HG03354 (cell line): ENCODE measurements around the gene OGT.
"Not testable (repeated sequence)": the region's sequence is repeated elsewhere in the genome, so short reads cannot be mapped to it uniquely, and the experiment has no call there.

ENCODE experiments used
- ATAC-seq: cut with Tn5 transposase; IDR thresholded peaks from one replicate; pipeline ENCODE4 v1.9.1; 2021; ENCODE audit warnings: mild to moderate bottlenecking; ENCODE audit not compliant: unreplicated experiment, poor library complexity, severe bottlenecking

Gene OGT

DNA sequence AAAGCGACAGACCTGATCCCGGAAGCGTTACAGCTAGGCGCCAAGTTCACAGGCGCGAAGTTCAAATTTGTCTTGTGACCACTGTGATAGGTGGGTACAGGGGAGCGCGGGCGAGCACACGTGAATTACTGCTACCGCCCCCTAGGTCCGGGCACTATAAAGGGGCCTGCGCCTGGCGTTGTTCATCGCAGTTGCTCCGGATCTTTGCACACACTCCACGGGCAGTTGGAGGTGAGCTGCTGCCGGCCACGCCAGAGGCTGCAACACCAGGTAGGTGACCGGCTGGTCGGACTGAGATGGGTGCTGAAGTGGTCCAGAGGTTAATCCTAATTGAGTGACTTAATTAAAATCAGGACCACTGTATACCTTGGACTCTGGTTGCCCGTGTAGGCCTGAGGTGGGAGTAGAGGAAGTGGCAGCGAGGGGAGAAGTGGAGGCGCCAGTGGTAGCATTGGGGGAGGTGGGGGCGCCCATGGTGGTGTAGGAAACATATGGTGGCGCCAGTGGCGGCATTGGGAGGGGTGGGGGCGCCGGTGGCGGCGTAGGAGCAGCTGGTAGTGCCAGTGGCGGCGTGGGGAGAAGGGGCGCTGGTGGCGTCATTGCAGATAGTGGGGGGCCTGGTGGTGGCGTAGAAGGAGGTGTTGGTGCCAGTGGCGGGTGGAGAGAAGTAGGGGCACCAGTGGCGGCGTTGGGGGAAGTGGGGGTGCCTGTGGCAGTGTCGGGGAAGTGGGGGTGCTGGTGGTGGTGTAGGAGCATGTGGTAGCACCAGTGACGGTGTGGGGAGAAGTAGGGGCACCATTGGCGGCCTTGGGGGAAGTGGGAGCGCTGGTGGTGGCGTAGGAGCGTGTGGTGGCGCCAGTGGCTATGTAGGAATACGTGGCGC lies 45.6 kb downstream of the OGT start, which contains the start of gene GCNA:
TSS of gene GCNA (plus strand) at position 185 of the 883 bp plus-strand sequence. CDS start 2,385 bp downstream, outside the sequence.
- ATAC-seq = no peak

DNA sequence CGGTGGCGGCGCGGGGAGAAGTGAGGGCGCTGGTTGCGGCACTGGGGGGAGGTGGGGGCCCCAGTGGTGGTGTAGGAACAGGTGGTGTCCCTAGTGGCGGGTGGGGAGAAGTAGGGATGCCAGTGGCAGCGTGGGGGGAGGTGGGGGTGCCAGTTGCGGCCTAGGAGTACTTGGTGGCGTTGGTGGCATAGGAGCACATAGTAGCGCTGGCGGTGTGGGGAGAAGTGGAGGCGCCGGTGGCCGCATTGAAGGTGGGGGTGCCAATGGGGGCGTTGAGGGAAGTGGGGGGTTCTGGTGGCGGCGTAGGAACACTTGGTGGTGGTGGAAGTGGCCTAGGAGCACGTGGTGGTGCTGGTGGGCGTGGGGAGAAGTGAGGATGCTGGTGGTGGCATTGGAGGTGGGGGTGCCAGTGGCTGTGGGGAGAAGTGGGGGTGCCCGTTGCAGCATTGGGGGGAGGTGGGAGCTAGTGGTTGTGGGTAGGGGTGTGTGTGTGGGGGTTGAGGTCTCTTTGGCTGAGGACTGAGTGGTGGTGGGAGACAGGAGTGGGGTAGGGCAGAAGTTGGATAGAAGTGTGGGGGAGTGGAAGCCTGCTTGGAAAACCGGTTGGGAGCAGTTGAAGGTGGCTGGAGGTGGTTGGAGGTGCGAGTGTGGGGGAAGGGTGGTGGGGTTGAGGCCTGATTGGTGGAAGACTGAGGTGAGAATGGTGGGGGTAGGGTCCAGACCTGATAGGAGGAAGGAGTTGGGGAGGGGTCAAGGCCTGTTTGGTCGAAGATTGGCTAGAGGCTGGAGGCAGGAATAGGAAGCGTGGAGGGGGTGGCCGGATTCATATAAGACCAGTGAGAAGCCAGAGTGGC lies 46.5 kb downstream of the OGT start:
- ATAC-seq = no peak

DNA sequence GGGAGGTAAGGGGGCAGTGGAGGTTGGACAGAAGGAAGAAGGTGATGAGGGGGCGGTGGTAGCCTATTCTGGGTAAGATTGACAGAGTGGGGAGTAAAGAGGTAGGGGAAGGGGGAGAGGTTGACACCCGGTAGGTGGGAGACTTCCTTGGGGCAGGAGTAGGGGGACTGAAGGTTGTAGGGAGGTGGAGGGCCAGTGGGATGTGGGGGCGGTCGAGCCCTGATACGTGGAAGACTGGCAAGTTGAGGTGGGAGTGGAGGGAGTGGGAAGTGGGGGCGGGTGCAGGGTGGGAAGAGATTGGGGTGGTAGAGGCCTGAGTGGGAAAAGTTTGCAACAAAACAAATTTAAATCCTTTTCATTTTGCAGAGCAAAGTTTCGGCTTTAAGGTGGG lies 47.1 kb downstream of the OGT start:
- ATAC-seq = no peak

DNA sequence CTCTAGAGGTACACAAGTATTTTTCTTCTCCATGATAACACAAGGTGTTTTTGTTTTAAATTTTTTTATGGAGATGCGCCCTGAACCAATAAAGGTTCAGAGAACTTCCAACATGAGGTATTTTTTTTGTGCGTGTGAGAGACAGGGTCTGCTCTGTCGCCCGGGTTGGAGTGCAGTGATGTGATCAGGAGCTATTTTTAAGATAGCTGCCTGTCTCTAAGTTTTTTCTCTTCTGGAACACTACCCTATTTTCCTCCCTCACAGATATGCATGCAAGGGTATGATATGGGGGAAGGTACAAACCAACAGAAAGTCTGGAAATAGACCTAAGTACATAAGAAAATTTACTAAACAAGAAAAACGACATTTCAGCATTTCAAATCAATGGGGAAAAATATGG lies 48.3 kb downstream of the OGT start:
- no peak for ATAC-seq

DNA sequence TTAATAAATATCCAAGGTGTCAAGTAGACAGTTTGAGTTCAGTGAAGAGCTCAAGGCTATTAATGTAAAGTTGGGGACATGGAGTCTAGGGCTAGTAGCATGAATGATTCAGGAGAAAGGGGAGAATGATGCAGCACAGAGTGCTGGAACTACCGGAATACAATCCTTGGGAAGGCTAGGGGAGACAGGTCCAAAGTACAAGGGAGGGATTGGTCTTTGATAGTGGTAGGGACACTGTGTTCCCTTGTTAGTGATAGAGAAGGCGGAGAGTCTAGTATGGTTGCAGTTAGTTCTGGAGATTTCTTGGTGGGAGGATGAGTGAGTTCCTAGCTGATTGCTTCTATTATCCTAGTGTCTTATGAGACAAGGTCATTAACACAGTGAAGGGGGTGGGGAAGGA lies 54.0 kb downstream of the OGT start:
- ATAC-seq = no peak

DNA sequence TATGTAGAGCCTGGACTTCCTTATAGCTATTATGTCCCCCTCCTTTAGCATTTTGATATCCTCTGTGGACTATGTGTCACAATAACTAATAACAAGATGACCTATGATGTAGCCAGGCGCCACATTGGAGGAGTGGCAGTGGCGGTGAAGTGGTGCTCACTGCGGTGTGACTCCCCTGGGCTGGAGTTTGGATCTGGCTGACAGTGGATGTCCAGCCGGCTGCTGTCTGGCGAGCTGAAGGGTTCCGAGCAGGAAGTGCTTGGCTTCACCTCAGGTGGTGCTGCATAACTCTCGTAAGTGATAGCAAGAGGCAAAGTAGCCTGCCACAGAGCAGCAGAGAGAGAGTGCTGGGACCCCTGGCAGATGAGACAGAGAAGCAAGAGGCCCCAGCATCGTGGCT lies 60.3 kb downstream of the OGT start:
- ATAC-seq = not testable (repeated sequence)

DNA sequence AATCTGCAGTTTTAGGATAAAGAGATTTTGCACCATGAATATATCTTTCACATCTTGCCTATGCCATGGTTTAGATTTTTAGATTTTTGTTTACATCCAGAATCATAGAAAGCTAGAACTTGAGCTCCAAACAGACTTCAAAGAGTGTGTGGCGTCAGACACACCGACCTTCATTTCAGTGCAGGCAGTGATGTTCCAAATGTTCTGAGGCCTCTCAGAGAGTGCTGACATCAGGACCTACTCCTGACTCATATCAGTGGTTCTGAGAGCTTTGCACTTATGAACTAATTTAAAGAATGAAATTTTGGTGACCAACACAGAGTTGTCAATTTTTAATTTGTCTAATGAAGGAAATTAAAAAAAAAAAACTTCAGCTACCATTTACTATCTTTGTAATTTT lies 67.1 kb downstream of the OGT start:
- ATAC-seq = no peak

DNA sequence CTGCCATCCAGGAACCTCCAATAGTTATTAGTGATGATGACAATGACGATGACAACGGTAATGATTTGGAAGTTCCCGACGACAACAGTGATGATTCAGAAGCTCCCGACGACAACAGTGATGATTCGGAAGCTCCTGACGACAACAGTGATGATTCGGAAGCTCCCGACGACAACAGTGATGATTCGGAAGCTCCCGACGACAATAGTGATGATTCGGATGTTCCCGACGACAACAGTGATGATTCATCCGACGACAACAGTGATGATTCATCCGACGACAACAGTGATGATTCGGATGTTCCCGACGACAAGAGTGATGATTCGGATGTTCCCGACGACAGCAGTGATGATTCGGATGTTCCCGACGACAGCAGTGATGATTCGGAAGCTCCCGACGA lies 70.7 kb downstream of the OGT start:
- ATAC-seq = no peak

DNA sequence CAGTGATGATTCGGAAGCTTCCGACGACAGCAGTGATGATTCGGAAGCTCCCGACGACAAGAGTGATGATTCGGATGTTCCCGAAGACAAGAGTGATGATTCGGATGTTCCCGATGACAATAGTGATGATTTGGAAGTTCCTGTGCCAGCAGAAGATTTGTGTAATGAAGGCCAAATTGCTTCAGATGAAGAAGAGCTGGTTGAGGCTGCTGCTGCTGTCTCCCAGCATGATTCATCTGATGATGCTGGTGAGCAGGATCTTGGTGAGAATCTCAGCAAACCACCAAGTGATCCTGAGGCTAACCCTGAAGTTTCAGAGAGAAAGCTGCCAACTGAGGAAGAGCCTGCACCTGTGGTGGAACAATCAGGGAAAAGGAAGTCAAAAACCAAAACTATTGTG lies 71.2 kb downstream of the OGT start:
- no peak for ATAC-seq

DNA sequence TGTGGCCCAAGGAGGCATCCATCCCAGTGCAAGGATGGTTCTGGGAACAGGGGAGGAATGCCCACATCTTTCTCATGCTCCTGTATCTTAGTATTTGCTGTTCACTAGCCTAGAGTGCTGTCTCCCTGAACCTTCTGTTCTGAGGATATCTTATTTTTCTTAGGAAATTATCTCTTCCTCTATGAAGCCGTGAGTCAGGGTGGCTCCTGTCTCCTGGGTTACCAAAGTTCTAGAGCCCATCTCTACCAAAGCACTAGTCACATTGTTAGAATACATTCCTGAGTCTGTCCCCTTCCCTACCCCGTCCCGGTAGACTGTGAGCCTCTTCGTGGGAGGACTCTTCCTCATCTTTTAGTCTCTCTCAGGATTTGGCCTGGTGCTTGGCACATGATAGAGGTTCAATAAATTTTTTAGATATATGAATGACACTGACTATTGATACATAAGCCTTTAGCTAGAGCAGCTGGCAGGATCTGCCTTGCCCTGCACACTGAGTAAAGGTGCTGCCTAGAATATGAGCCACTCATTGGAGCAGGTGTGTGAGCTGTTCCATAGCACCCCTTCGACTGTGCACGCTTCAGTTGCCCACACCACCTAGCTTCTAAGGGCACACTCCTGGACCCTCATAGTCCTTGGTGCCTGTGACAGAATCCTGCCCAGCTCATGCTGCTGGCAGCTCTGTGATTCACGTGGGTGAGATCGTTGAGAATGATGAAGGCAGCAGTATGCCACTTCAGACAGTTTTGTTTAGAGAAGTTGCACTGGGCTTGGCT lies 72.1 kb downstream of the OGT start:
- no peak for ATAC-seq

DNA sequence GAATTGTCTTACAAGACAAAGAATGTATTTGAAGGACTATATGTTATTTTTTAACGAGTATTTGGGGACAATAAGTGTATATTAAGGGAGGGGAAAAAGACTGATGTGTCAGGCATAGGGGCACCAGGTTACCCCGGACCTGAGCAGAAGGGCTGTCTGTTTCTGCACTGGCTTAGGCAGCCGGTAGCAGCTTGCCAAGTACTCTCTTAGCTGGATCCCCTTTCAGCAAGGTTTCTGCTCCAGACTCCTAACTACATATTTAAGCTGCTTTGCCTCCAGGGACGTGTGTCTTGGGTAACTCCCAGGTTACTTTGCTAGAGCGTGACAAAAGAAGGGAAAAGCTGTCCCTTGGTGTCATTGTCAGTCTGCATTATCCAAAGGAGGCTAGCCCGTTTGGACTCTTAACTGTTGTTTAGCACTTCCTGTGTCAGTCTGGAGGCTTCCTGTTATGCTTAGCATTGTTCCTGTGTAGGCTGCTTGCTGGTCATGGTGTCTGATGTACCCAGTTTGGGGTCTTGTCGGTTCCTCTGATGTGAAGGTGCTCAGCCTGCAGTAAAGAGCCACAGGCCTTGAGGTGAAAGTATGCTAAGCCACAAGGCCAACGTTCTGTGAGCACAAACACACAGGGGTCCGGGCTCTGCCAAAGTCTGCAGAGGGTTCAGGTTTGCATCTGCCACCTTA lies 73.8 kb downstream of the OGT start:
- ATAC-seq = no peak

DNA sequence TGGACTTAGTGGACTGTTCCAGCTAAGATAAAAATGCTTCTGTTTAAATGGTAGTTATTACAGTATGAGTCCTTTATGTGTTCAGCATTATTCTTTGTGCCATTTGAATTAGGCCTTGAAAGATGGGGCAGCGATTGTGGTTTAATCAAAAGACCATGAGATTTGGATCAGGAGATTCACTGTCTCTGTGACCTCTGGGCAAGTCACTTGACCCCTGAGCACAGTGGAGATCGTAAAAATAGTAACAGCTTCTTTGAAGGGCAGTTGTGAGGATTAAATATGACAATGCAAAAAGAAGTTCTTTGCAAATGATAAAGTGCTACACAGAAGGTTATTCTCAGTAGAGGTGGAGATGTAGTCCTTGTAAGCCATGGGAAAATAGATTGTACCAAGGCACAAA lies 74.6 kb downstream of the OGT start:
- ATAC-seq = no peak

DNA sequence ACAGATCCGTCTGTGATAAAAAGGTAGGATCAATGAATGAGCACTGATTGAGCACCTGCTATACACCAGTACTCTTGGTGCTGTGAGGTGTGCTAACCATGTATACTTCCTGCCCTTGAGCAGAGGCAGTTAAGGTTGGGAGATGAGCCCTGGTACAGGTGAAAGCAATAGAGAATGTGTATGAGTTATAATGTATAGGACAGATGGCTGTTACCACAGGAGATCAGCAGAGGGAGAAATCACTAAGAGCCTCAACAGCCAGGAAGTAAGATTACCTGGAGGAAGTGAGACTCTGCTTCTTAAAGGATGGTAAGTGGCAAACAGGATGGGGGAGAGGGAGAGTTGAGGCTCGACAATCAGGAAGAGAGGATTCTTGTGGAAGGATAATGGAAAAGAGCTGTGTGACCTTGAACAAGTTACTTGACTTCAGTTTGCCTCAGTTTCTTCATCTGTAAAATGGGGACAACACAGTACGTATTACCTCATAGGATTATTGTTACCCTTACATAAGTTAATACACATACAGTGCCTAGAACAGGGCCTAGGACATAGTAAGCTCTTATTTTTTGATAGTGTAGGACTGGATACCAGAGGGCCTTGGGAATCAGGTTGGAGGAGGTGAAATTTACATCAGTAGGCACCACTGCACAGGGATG lies 76.3 kb downstream of the OGT start:
- no peak for ATAC-seq

DNA sequence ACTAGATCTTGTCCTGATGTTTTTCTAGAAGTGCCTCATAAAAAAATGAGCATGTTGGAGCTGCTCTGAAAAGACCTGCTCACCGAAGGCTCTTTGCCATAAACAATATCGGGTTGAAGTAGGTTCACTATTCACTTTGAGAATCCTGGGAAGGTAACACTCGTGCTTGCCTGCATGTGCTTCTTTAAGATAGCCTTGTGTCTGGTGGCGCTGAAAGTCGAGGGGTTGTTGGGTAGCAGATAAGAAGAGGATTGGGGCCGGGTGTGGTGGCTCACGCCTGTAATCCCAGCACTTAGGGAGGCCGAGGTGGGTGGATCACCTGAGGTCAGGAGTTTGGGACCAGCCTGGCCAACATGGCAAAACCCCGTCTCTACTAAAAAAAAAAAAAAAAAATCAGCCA lies 78.8 kb downstream of the OGT start:
- ATAC-seq = not testable (repeated sequence)

DNA sequence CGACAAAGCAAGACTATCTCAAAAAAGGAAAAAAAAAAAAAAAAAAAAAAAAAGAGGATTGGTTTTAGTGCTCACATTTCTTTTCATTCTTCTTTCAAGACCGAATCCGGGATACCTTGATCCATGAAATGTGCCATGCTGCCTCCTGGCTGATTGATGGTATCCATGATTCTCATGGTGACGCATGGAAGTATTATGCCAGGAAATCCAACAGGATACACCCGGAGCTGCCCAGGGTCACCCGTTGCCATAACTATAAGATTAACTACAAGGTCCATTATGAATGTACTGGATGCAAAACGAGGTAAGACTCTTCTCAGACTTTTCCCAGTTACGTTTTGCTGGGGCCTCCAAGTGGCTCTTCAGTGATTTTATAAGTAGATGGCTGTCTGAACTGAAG lies 79.4 kb downstream of the OGT start:
- no peak for ATAC-seq

DNA sequence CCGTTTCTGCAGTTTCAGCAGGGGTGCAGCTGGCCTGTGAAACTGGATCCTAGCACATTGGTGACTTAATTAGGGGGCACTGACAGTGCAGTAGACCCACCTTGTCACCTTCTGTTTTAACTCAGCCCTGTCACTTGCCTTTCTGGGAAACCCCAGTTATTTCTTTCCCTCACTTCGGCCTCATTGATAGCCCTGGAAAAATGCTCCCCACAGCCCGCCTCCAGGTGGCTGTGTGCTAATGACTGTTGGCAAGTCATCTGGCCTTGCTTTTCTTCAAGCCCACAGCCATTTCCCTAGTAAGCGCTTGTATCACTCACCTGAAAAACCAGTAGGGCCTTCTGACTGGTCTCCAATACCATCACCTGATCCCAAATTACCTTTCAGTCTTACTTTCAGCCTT lies 82.2 kb downstream of the OGT start:
- no peak for ATAC-seq

DNA sequence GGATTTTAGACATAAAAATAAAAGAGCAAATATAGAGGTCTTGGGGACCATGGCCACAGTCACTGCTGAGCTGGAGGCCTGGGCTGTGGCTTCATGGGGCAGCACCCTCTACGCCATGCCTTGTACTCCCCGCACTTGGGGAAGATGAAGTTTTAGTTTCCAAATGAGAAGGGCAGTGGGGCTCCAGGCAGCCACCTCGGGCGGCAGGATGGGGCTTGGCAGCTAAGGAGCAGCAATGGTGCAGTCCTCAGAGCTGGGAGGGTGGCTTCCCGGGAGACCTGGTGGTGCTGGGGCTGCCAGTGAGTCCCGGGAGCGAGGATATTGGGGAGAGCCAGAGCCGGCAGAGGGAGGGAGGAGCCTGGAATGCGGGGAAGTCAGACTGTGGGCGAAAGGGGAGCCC lies 83.0 kb downstream of the OGT start:
- ATAC-seq = no peak

DNA sequence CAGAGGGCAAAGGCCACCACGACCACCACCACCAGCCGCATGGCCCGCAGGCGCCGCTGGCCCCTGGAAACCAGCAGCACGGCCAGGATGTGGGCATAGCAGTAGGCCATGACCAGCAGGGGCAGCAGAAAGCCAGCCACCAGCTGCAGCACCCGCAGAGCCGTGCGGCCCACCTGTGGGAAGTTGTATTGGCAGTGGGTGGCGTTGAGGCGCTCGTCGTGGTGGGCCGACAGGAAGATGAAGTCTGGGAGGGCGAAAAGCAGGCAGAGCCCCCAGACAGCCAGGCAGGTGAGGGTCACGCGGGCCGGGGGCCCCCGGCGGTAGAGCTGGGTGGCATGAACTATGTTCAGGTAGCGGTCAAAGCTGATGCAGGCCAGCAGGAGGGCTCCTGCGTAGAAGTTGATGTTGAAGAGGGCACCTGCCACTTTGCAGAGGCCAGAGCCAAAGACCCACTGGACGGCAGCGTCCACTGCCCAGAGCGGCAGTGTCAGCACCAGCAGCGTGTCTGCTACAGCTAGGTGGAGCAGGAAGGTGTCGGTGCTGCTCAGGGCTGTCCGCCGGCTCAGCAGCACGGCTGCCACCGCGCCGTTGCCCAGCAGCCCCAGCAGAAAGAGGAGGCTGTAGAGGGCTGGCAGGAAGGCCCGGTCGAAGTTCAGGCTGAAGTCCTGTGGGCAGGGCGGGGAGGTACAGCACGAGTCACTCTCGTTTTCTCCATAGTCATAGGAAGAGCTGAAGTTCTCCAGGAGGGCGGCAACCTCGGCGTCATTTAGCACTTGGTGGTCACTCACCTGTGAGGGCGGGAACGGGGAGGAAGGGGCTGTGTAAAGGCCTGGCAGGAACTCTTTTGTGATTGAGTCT lies 84.0 kb downstream of the OGT start:
- no peak for ATAC-seq
